ENCODE data around the gene DCXR. TPM values are rescaled to one million over a fixed set of nuclear protein-coding genes. Genes with fewer than 3 reads are reported as not detected.

DCXR gene
- total and polyA plus RNA-seq, 2 experiments from 2014 or later, result 70.2 to 75.8 TPM

GRCh38 chr17:81993729-81994592, 43.5 kb downstream of the DCXR start:
- 0 out of 2 replicates have a peak, but pooled peaks cover 6% of the 10 kb centered on the region for H3F3A ChIP-seq (ENCODE audit: insufficient read depth)
- no peak overlapping the region for H3K4me3 ChIP-seq
- no peaks in the 10 kb centered on the region for H4K20me1 ChIP-seq (ENCODE audit: insufficient read depth)
- H3K9me3 ChIP-seq (ENCODE audit: low read depth), result no peaks in the 10 kb centered on the region
- no peaks in the 10 kb centered on the region for H3K27me3 ChIP-seq (replicated peaks; ENCODE audit: insufficient read depth)
- peaks cover 11% of the 10 kb centered on the region for H3K4me1 ChIP-seq (ENCODE audit: insufficient read depth)
- in situ Hi-C loops (cut with MboI), result no loop called here
- no peak for TF ChIP-seq EZH2 (IDR thresholded peaks at IDR 0.05; ENCODE audit: insufficient read depth, poor library complexity, severe bottlenecking)
- no peak for TF ChIP-seq EZH2phosphoT487 (IDR thresholded peaks at IDR 0.05; ENCODE audit: insufficient read depth, low read depth)
- H2AFZ ChIP-seq, result no peak overlapping the region
- H3K79me2 ChIP-seq (ENCODE audit: insufficient read depth), result no peaks in the 10 kb centered on the region
- no peaks in the 10 kb centered on the region for H3K36me3 ChIP-seq (ENCODE audit: low read depth)
- H3K9ac ChIP-seq, result no peak overlapping the region
- no peaks in the 10 kb centered on the region for H3K9me2 ChIP-seq (ENCODE audit: insufficient read depth)
- H3K4me2 ChIP-seq (ENCODE audit: unreplicated experiment), result no peak overlapping the region
- no peak overlapping the region for H3K27ac ChIP-seq
- no peak for DNase-seq
- WGBS, 2 experiments (ENCODE audit: low coverage in 1 of 2, low lambda C conversion rate in 2 of 2, missing lambda C conversion rate in 2 of 2), result 93 to 95% methylated on average over 36 to 37 of the region's 37 CpGs

- H3F3A ChIP-seq (ENCODE audit: insufficient read depth), result 0 out of 2 replicates have a peak, but pooled peaks cover 6% of the 10 kb centered on the region
- 74 to 83% methylated on average over 27 to 31 of the region's 31 CpGs for WGBS, 2 experiments (ENCODE audit: low coverage in 1 of 2, low lambda C conversion rate in 2 of 2, missing lambda C conversion rate in 2 of 2)
- DNase-seq, result no peak
- H3K9ac ChIP-seq, result peak overlapping the region; percentile 33
- H3K9me2 ChIP-seq (ENCODE audit: insufficient read depth), result no peaks in the 10 kb centered on the region
- no peak overlapping the region; the same call in 1 of the 2 replicates for H3K27ac ChIP-seq
- in situ Hi-C loops (cut with MboI), result no loop called here
- no peaks in the 10 kb centered on the region for H3K9me3 ChIP-seq (ENCODE audit: low read depth)
- no peaks in the 10 kb centered on the region for H4K20me1 ChIP-seq (ENCODE audit: insufficient read depth)
- peak overlapping the region; percentile 53 for H3K4me2 ChIP-seq (ENCODE audit: unreplicated experiment)
- peaks cover 11% of the 10 kb centered on the region for H3K4me1 ChIP-seq (ENCODE audit: insufficient read depth)
- H2AFZ ChIP-seq, result no peak overlapping the region
- no peaks in the 10 kb centered on the region for H3K36me3 ChIP-seq (ENCODE audit: low read depth)
- no peaks in the 10 kb centered on the region for H3K79me2 ChIP-seq (ENCODE audit: insufficient read depth)
- H3K4me3 ChIP-seq, result 0 out of 2 replicates have a peak overlapping the region, but pooled peaks have one; percentile 19
- H3K27me3 ChIP-seq (replicated peaks; ENCODE audit: insufficient read depth), result no peaks in the 10 kb centered on the region
- TF ChIP-seq EZH2phosphoT487 (IDR thresholded peaks at IDR 0.05; ENCODE audit: insufficient read depth, low read depth) (no peak), EZH2 (IDR thresholded peaks at IDR 0.05; ENCODE audit: insufficient read depth, poor library complexity, severe bottlenecking) (no peak)
These were observed 45.0 kb downstream of the DCXR start for GRCh38 chr17:81992306-81993102.

GRCh38 chr17:81991684-81992305, 45.7 kb downstream of the DCXR start:
- H3K27me3 ChIP-seq (replicated peaks; ENCODE audit: insufficient read depth), result no peaks in the 10 kb centered on the region
- H3K4me2 ChIP-seq (ENCODE audit: unreplicated experiment), result peak overlapping the region; percentile 53
- 0 out of 2 replicates have a peak overlapping the region, but pooled peaks have one; percentile 19 for H3K4me3 ChIP-seq
- peak; percentile 89 for DNase-seq
- in situ Hi-C loops (cut with MboI), result no loop called here
- TF ChIP-seq EZH2phosphoT487 (IDR thresholded peaks at IDR 0.05; ENCODE audit: insufficient read depth, low read depth) (no peak), EZH2 (IDR thresholded peaks at IDR 0.05; ENCODE audit: insufficient read depth, poor library complexity, severe bottlenecking) (no peak)
- no peaks in the 10 kb centered on the region for H4K20me1 ChIP-seq (ENCODE audit: insufficient read depth)
- peaks cover 11% of the 10 kb centered on the region for H3K4me1 ChIP-seq (ENCODE audit: insufficient read depth)
- H3K9me3 ChIP-seq (ENCODE audit: low read depth), result no peaks in the 10 kb centered on the region
- no peaks in the 10 kb centered on the region for H3K36me3 ChIP-seq (ENCODE audit: low read depth)
- H3K9ac ChIP-seq, result peak overlapping the region; percentile 33
- no peaks in the 10 kb centered on the region for H3K79me2 ChIP-seq (ENCODE audit: insufficient read depth)
- H3F3A ChIP-seq (ENCODE audit: insufficient read depth), result 0 out of 2 replicates have a peak, but pooled peaks cover 6% of the 10 kb centered on the region
- 5 to 7% methylated on average over 27 to 28 of the region's 31 CpGs for WGBS, 2 experiments (ENCODE audit: low coverage in 1 of 2, low lambda C conversion rate in 2 of 2, missing lambda C conversion rate in 2 of 2)
- no peak overlapping the region for H2AFZ ChIP-seq
- peak overlapping the region; percentile 25; the same call in 1 of the 2 replicates for H3K27ac ChIP-seq
- H3K9me2 ChIP-seq (ENCODE audit: insufficient read depth), result no peaks in the 10 kb centered on the region
